A549 treated with RU486 at 1 μM for 4 hours (cell line): ENCODE results near the gene BOK. TPM values are rescaled to one million over a fixed set of nuclear protein-coding genes. Genes with fewer than 3 reads are reported as not detected.

ENCODE experiments used
- total RNA-seq: library from RNA; stranded (reverse); fragments of 200-300 nt; extraction: Qiagen RNA extraction; gene quantifications from 5 replicates; pipeline ENCODE4 v1.2.3, GENCODE V29; 2022; ENCODE audit warnings: low read depth

The BOK gene
- 22.0 to 37.5 TPM (median 29.3 TPM) in 5 replicates for total RNA-seq

GRCh38 chr2:241558532-241559322, at the start of gene BOK:
Gene BOK, plus strand, starts transcription at chr2:241558745. Its CDS starts 739 bp downstream, at chr2:241559484.

Other genes with a start within 250 kb of the BOK start
- gene HDLBP, start 243.1 kb upstream of the BOK start, total RNA-seq, result 235 to 312 TPM (median 262 TPM) in 5 replicates
- gene SEPTIN2, start 242.8 kb upstream of the BOK start, total RNA-seq, result 209 to 287 TPM (median 266 TPM) in 5 replicates
- 19.5 to 30.8 TPM (median 27.5 TPM) in 5 replicates for gene FARP2, start 202.5 kb upstream of the BOK start, total RNA-seq
- 92.2 to 114 TPM (median 107 TPM) in 5 replicates for gene STK25, start 50.2 kb upstream of the BOK start, total RNA-seq
- 61.7 to 88.3 TPM (median 82.6 TPM) in 5 replicates for gene THAP4, start 78.4 kb downstream of the BOK start, total RNA-seq
- gene ATG4B, start 78.9 kb downstream of the BOK start, total RNA-seq, result 51.3 to 73.6 TPM (median 53.1 TPM) in 5 replicates
- gene DTYMK, start 128.1 kb downstream of the BOK start, total RNA-seq, result 115 to 148 TPM (median 137 TPM) in 5 replicates
- gene ING5, start 143.3 kb downstream of the BOK start, total RNA-seq, result 20.4 to 24.2 TPM (median 23.6 TPM) in 5 replicates
- gene D2HGDH, start 175.9 kb downstream of the BOK start, total RNA-seq, result 7.0 to 11.0 TPM (median 9.1 TPM) in 5 replicates
- gene GAL3ST2, start 218.1 kb downstream of the BOK start, total RNA-seq, result 0.10 to 0.36 TPM (median 0.23 TPM) in 4 of 5 replicates, not detected in the other